Measurements from ENCODE around the gene ADORA2A. TPM values are rescaled to one million over a fixed set of nuclear protein-coding genes. Genes with fewer than 3 reads are reported as not detected.
A peak's percentile ranks its signal among the peaks of the same experiment; 100 is the strongest.

The ADORA2A gene
- total RNA-seq, 2 donors from 2014 or later = 2.5 to 4.0 TPM

DNA sequence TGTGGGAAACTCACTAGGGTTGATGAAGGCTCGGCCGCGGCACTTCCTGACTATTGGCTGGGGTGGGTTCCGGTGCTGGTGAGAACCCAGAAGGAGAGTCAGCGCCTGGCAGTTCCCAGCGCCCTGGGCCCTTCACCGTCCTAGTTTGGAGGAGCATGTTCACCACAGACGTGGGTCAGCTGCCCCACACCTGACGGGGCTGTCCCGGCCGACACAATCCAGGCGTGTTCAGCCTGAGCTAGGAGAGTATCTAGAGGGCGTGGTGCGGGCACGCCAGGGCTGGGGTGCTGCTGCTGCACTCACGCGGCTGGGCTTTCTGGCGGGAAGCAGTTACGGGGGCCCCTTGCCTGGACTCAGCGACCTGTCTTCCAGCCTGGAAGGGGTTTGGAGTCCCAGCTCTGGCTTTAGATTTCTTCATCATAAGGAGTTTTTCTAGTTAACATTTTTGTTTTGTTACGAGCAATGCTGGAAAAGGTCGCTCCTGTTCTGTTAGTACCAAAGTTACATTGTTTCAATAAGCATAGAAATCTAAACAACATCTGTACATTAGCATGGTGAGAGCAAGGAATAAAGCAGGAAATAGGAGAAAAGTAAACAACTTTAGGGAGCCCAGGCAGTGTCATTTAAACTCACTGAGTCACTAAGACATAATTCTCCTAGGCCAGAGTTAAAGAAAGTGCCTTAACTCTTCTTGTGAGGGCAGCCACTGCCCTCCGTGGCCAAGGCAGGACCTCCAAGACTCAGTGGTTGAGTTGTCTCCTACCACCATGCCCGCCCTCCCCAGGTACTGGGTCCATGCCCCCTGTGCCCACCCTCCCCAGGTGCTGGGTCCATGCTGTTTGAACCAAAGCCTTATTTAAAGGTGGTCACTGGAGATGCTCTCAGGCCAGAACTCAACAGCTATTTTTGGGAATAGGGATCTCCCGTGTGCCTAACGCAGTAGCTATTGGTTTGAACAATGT, 12.1 kb upstream of the ADORA2A start:
- intact Hi-C loops (cut with DNase I, micrococcal nuclease) = no loop called here
- ATAC-seq (no peak), DNase-seq (no peak)

DNA sequence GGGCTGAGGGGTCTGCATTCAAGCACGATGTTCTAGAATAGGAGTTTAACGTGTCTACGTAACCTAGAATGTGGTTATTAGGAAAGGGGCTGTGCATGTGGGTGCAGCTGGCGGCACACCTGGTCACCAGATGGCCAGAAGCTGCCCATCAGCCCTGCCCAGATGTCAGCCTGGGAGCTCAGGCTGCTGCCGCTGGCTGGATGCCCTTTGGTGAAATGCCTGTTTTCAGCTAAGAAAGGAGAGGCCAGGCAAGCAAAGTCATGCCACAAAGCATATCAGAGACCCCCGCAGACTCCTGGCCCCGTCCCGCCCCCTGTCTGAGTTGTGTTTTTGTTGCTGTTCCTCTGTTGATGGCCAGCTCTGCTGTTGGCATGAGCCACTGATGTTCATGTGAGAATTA, 11.3 kb upstream of the ADORA2A start:
- ATAC-seq (no peak), DNase-seq (no peak)
- intact Hi-C loops (cut with DNase I, micrococcal nuclease) = no loop called here

DNA sequence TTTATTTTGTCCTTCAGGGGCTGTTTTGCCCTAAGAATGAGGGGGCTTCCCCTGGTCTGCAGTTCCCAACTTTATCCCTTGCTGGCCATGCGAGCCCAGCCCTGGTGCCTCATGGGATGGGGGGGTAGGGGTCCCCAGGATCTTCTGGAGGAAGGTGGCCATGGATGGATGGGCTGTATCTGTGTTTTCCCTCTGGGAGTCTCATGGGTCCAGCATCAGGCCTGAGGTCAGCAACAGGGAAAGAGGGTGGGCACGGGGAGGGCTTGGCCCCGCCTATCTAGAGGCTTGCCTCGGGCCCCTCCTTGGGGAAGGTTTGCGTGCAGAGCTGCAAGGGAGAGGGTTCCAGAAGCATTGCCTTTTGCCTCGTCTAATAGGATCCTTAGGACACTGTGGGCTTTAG, 10.8 kb upstream of the ADORA2A start:
- DNase-seq = no peak
- intact Hi-C loops (cut with DNase I, micrococcal nuclease) = no loop called here
- ATAC-seq = no peak

DNA sequence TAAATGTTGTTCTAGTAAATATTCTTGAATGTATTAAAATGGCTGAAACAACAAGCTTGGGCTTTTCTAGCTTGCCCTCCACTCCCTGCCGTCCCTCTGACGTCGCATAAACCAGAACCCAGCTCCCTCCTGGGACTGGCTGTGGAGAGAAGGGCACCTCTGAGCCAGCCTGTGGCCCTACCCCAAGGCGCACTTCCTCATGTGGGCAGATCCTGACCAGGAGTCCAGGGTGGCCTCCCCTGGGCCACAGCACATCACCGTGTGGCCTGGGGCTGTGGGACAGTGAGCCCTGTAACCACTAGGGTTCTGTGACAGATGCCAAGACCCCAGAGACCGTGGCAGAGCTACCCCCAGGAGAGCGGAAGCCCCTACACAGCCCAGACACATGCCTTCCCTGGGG, 10.2 kb upstream of the ADORA2A start:
- intact Hi-C loops (cut with DNase I, micrococcal nuclease) = no loop called here
- DNase-seq = no peak
- no peak for ATAC-seq

DNA sequence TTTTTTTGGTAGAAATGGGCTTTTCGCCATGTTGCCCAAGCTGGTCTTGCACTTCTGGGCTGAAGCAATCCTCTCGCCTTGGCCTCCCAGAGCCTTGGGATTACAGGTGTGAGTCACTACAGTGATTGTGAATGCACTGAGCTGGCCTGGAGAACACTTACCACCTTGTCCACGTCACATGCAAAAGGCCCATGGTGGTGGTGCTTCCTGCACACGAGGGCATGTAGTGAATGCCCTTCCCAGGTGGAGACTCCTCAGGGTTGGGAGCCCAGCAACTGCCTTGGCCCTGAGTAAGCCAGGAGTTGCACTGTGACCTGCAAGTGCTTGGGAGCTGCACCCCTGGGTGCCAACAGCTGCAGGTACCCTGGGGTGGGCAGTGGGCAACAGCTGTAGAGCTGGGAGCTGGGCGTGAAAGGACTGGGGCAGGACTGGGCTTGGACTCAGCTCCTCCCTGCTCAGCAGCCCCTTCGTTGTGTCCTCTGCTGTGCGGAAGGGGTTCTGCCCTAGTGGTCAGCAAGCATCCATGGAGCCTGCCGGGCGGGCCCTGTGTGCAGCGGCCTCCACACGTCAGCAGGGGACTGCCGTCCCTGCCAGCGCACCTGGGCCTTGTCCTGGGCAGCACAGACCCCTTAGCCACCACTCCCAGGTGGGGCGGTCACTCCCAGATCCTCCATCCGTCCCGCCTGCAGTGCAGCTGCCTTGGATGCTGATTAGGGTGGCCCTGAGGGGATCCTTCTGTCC, 9.3 kb upstream of the ADORA2A start:
- no peak for DNase-seq
- intact Hi-C loops (cut with DNase I, micrococcal nuclease) = no loop called here
- no peak for ATAC-seq

DNA sequence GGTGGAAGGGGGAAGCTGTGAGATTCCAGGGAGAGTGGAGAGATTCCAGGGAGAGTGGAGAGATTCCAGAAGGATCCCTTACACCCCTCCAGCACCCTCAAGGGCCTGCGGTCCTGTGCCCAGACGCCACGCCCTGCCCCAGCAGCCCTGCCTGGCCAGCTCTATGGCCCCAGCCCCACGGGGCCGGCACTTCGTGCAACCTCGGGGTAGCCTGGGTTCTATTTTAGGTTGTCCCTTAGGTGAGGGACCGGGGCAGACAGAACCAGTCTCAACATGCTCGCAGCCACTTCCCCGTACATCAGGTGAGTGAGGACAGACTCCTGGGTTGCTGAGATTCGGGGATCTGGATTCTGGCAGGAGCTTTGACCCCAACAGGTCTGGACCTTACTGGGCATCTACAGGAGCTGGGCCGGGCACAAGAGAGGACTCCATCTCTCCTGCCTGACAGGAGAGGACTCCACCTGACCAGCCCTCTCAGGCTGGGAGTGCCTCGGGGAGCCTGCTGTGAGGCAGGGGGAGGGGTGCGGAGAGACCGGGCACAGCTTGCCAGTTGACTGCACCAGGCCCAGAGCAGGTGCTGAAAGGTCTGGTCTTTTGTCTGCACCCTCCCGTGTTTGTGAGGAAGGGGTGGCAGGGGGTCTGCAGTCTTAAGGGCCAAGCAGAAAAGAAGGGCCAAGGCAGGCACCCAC, 8.5 kb upstream of the ADORA2A start:
- DNase-seq = no peak
- intact Hi-C loops (cut with DNase I, micrococcal nuclease) = no loop called here
- peak; percentile 4 for ATAC-seq

DNA sequence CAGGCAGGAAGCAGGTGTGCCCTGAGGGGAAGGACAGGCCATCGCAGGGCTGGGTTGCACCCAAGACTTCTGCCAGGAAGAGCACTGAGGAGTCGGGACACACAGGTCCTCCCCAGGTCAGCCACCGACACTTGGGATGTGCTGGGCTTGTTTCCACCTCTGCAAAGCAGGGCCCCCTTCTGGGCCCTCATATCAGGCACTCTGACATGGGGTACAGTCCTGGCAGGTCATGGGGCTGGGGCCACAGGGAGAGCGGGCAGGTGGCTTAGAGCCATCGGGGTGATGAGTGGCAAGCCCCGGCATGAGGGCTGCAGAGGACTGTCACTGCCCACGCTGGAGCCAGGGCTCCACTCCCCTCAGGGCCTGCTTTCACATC, 7.9 kb upstream of the ADORA2A start:
- intact Hi-C loops (cut with DNase I, micrococcal nuclease) = no loop called here
- ATAC-seq (peak; percentile 12), DNase-seq (no peak)

DNA sequence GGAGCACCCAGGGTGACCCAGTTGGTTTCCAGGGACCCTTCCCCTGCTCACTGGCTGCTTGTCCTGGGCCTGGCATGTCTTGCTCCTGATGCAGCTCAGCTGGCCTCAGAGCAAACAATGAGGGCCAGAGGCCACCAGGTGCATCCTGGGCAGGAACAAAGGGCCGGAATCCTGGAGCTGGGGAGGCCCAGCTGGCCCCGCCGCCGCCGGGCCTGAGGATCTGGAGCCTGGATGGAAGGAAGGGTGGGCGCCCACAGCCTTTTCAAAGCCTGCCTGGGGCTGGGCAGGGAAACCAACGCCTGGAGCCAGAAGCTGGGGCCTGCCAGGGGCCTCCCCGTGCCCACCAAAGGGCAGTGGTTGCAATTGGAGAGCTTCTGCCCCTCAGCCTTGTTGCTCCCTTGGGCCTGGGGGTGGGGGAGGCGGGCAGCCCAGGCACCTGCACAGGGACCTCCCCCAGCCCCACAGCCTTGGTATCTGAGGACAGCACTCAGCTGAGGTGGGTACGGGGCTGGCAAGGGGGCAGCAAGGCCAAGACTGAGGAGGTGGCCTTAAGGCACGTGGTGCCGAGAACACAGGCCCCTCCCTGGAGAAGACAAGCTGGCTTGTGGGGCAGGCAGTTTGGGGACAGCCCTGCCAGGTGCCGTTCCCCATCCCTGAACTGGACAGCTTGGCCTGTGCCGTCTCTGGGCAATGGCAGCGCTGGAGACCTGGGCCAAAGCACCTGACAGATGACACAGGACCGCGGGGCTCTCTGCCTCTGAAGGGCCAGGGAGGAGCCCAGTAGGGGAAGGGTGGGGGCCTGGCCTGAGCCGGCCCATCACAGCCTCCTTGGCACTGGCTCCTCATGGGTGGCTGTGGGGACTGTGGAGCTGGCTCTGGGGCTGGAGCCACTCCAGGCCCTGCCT, 7.1 kb upstream of the ADORA2A start:
- intact Hi-C loops (cut with DNase I, micrococcal nuclease) = loop anchor here in 1 of 2 donors (10.0 kb wide), 1 partner anchor 94 kb away; no protein-coding TSS in a partner anchor
- ATAC-seq (peak; percentile 20), DNase-seq (no peak)

DNA sequence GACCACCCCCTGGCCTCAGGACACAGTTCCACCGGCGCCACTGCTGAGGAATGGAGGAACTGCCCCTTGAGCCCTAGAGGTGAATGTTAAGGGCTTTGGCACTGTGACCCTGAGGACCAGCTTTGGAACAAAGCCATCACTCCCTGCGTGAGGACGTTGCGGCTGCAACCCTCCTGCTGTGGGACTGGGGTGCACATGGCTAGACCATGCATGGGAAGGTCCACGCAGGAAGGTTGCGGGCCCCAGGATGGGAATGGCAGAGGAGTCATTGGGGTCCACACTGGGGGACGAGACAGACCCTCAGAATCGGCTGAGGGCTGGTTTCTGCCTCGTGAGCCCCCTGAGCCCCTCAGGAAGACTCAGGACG, 6.4 kb upstream of the ADORA2A start:
- no peak for DNase-seq
- intact Hi-C loops (cut with DNase I, micrococcal nuclease) = loop anchor here in 1 of 2 donors (10.0 kb wide), 1 partner anchor 94 kb away; no protein-coding TSS in a partner anchor
- ATAC-seq = no peak

DNA sequence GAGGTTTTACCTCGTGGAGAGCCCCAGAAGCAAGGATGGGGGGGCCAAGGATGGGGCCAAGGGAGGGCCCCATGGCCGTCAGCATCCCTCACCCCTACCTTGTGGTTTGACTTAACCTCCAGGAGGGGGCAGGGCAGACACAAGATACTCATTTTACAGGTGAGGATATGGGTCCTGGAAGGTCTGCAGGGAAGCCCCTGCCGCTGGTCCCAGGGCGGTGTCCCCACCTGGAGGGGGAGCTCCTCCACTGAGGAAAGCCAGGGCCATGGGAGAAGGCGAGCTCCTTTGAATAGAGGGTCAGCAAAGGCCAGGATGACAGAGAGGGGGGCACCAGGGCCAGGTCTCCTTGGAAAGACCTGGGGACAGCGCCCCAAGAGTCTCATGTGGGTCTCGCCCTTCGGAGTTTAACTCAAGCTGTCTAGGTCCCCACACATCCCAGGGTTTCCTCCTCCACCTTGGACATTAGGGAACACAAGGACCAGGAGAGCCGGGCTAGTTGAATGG, 5.9 kb upstream of the ADORA2A start:
- ATAC-seq = no peak
- intact Hi-C loops (cut with DNase I, micrococcal nuclease) = loop anchor here in 1 of 2 donors (10.0 kb wide), 1 partner anchor 93 kb away; no protein-coding TSS in a partner anchor
- no peak for DNase-seq

DNA sequence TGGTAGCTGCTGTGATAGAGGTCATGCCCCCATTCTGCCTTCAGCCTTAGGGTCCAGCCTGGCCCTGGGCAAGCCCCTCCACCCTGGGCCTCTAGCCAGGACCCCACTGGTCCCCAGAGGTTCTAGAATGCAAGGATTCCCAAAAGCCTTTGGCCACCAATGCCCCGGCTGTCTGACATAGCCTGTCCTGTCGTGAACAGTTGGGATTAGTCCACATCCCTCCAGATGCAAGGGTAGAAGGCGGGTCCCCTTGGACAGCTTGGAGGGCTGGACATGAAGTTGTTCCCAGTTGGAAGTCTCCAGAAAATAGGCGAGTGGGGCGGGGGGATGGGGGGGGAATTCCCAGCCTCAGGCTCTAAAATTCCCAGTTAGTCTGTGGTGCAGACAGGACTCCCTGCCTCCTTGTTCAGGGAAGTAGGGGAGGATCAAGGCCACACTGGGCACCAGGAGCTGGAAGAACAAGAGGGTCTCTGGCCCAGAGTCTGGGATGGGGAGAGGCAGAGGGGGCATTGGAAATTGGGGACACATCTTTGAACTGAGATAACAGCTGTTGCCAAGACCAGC, 5.2 kb upstream of the ADORA2A start:
- ATAC-seq = no peak
- no peak for DNase-seq
- intact Hi-C loops (cut with DNase I, micrococcal nuclease) = loop anchor here in 1 of 2 donors (10.0 kb wide), 1 partner anchor 93 kb away; no protein-coding TSS in a partner anchor

DNA sequence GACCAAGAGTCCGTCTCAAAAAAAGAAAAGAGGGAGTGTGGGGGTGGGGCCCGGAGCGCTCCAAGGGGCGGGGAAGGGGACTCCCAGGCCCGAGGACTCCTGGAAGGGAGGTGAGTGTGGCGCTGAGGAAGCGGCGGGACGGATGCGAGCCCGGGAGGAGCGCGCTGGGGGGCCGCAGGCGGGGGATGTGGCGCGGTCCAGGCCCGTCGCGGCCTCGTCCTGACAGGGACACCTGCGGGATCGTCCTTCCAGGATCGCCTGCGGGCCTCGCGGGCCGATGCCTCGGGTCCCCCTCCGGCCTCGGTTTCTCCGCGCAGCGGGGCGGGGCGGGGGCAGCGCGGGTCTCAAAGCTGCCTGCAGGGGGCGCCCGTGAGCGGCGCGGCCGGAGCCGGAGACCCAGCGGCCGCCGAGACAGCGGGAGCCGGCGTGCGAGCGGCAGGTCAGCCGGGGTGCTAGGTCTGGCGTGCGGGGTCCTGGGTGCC, 3.8 kb upstream of the ADORA2A start:
- intact Hi-C loops (cut with DNase I, micrococcal nuclease) = loop anchor here in 1 of 2 donors (10.0 kb wide), 1 partner anchor 91 kb away; no protein-coding TSS in a partner anchor
- DNase-seq (peak in 1 of 2 donors; percentile 66), ATAC-seq (peak; percentile 63)

DNA sequence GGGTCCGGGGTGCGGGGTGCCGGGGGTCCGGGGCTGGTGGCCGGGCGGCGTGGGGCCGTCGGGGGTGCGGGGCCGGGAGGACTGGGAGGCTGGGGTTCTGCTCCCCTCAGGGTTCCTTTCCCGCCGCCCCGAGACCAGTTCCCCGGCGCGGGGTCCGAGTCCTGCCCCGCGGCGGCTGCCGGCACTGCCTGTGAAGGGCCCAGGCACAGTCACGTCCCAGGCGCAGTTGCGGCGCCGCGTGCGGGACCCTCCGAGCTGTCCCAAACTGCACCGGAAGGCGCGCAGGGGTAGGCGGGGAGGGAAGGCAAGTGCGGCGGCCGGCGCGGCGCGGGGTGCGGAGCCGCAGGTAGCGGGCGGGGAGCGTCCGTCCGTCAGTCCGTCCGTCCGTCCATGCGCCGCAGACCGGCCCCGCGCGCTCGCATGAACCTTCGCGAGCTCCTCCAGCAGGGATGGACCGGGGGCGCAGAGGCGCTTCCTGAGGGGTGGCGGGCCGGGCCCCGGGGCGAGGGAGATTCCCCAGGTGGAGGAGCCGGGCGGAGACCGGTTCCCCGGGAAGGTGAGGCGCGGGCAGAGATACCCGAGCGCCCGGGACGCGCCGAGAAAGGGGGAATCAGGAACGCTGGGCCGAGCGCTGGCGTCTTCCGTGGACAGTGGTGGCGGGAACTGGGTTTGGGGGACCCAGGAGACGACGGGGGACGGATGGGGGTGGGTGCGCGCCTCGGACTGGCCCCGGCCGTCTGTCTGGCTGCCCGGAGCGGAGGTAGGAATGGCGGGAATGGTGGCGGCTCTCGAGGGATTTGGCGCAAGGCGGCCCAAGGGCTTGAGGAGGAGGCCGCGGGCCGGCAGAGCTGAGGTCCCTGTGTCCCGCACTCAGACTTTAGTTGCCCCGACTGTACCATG, 3.1 kb upstream of the ADORA2A start:
- intact Hi-C loops (cut with DNase I, micrococcal nuclease) = loop anchor here in 1 of 2 donors (10.0 kb wide), 1 partner anchor 91 kb away; no protein-coding TSS in a partner anchor
- ATAC-seq (peak; percentile 32), DNase-seq (peak in 1 of 2 donors; percentile 46)

DNA sequence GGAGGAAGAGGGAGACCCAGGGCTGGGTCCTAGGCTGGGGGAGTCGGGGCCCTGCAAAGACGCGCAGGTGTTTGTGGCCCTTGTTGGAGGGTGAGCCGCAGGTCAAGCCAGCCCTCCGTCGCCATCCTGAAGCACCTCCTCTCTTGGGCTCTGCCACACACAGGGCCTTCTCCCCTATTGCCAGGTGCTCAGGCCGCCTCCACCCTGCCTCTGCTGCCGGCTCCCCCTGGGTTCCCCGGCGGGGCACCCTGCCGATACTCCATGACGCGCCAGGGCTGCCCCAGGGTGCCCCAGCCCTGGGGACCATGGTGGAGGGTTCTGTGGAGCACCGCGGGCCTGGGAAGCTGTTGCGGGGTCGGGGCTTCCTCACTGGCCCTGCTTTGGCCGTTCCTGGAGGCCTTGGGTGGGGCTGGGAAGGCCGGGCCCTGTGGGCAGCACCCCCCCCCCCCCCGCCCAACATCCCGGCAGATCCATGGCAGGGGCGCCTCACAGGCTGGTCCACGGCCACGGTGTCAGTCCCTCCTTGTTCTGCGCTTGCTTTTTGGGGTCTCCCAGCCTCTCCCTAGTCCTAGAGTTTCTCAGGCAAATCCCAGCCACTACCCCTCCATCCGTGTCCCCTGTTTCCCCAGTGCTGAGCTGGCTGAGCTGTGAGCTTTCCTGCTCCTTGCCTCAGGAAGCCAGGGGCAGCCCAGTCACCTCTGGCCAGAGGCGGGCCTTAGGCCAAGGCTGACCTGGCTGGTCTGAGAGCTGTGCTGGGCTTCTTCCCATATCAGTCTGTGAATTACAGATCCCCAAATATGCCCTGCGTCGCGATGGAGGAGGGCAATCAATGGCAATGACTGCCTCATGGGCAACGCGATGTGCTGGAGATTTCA, 2.3 kb upstream of the ADORA2A start:
- intact Hi-C loops (cut with DNase I, micrococcal nuclease) = loop anchor here in 1 of 2 donors (10.0 kb wide), 1 partner anchor 90 kb away; no protein-coding TSS in a partner anchor
- ATAC-seq (no peak), DNase-seq (no peak)

DNA sequence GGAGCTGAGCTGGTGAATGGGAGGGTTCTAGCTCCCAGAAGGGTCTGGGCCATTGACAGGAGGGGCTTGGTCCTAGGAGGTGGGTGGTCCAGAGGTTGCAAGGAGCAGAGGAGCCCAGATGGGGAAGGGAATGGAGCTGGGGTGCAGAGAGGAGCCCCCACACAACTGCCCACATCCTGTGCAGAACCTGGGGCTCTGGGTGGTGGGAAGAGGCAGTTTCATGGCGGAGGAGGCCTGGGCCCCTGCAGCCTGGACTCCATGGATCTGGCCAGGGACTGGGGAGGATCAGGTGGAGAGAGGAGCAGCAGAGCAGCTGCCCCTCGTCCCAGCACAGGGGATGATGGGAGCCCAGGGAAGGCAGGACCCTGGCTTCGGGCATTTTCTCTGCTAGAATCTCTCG, 963 bp upstream of the ADORA2A start:
- ATAC-seq (no peak), DNase-seq (no peak)
- intact Hi-C loops (cut with DNase I, micrococcal nuclease) = loop anchor here in 1 of 2 donors (10.0 kb wide), 1 partner anchor 88 kb away; no protein-coding TSS in a partner anchor

All from left colon (tissue), 2 donors.